ENCODE results near the gene MYH11. TPM values are rescaled to one million over a fixed set of nuclear protein-coding genes. Genes with fewer than 3 reads are reported as not detected.
A peak's percentile ranks its signal among the peaks of the same experiment; 100 is the strongest.

The MYH11 gene
- total RNA-seq, 2 experiments from 2014 or later = 0.07 TPM; not detected in 1

GRCh38 chr16:15888072-15888976, 31.5 kb upstream of the MYH11 start, which contains the start of gene CEP20:
Gene CEP20 (minus strand): TSS chr16:15888603. CDS start chr16:15888585, 18 bp downstream.
- H3K27ac Mint-ChIP-seq = peak within 1 kb of the TSS; percentile 94
- ChIA-PET CTCF (interaction anchor here (0.5 to 3.0 kb wide), 9 partner anchors 10 to 239 kb away, joined by 3 to 19 read pairs (median 3); no protein-coding TSS in a partner anchor), POLR2A (interaction anchor here (0.9 to 2.0 kb wide), 9 partner anchors 9 to 245 kb away, joined by 3 to 16 read pairs (median 5); partner anchors contain the start of gene MARF1)
- no peaks in the 10 kb centered on the region for H3K27me3 Mint-ChIP-seq
- peaks cover 27% of the 10 kb centered on the region for H3K4me1 Mint-ChIP-seq (ENCODE audit: low read depth)
- no peaks in the 10 kb centered on the region for H3K9me3 Mint-ChIP-seq
- H3K36me3 Mint-ChIP-seq = peaks cover 6% of the 10 kb centered on the region
- H3K4me3 Mint-ChIP-seq = peak within 1 kb of the TSS; percentile 99
- peak; percentile 100 for DNase-seq
- intact Hi-C loops (cut with micrococcal nuclease) = loop anchor here (1.0 to 5.0 kb wide), 4 partner anchors 9 to 239 kb away; no protein-coding TSS in a partner anchor

GRCh38 chr16:15887283-15887682, 30.5 kb upstream of the MYH11 start:
- ChIA-PET CTCF (interaction anchor here (2.1 to 3.0 kb wide), 3 partner anchors 11 to 240 kb away, joined by 8 to 19 read pairs (median 15); no protein-coding TSS in a partner anchor), POLR2A (interaction anchor here (1.8 kb wide), 1 partner anchor 10 kb away, joined by 10 read pairs; no protein-coding TSS in a partner anchor)
- Mint-ChIP-seq H3K27me3 (no peaks in the 10 kb centered on the region), H3K4me1 (ENCODE audit: low read depth) (peaks cover 27% of the 10 kb centered on the region), H3K4me3 (peak overlapping the region; percentile 99), H3K36me3 (peaks cover 8% of the 10 kb centered on the region), H3K27ac (peak overlapping the region; percentile 33), H3K9me3 (no peaks in the 10 kb centered on the region)
- DNase-seq = no peak
- intact Hi-C loops (cut with micrococcal nuclease) = loop anchor here (5.0 kb wide), 1 partner anchor 240 kb away; no protein-coding TSS in a partner anchor

- H3K27ac Mint-ChIP-seq = no peak overlapping the region
- H3K4me3 Mint-ChIP-seq = no peak overlapping the region
- no peaks in the 10 kb centered on the region for H3K9me3 Mint-ChIP-seq
- ChIA-PET CTCF (no interaction called here), POLR2A (no interaction called here)
- no peaks in the 10 kb centered on the region for H3K27me3 Mint-ChIP-seq
- H3K36me3 Mint-ChIP-seq = peaks cover 14% of the 10 kb centered on the region
- H3K4me1 Mint-ChIP-seq (ENCODE audit: low read depth) = peaks cover 27% of the 10 kb centered on the region
- intact Hi-C loops (cut with micrococcal nuclease) = loop anchor here (5.0 kb wide), 1 partner anchor 241 kb away; no protein-coding TSS in a partner anchor
- no peak for DNase-seq
Measured at GRCh38 chr16:15886078-15886477, 29.2 kb upstream of the MYH11 start.

GRCh38 chr16:15885560-15886001, 28.8 kb upstream of the MYH11 start:
- intact Hi-C loops (cut with micrococcal nuclease) = loop anchor here (5.0 kb wide), 1 partner anchor 242 kb away; no protein-coding TSS in a partner anchor
- peaks cover 14% of the 10 kb centered on the region for H3K36me3 Mint-ChIP-seq
- no peak overlapping the region for H3K4me3 Mint-ChIP-seq
- DNase-seq = no peak
- H3K27me3 Mint-ChIP-seq = no peaks in the 10 kb centered on the region
- peaks cover 27% of the 10 kb centered on the region for H3K4me1 Mint-ChIP-seq (ENCODE audit: low read depth)
- H3K27ac Mint-ChIP-seq = no peak overlapping the region
- H3K9me3 Mint-ChIP-seq = no peaks in the 10 kb centered on the region
- CTCF ChIA-PET = no interaction called here
- POLR2A ChIA-PET = no interaction called here

DNA sequence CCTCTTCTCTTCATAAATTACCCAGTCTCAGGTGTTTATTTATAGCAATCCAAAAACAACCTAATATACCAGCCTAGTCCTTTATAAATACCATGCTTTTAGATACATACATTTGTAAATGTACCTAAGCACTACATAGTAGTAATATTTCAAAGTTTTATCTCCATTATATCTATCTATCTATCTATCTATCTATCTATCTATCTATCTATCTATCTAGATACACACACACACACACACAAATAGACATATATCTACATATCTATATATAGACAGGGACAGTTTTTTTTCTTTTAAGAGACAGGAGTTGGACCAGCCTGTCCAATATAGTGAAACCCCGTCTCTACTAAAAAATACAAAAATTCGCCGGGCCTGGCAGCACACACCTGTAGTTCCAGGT, 25.7 kb upstream of the MYH11 start:
- Mint-ChIP-seq H3K27me3 (no peaks in the 10 kb centered on the region), H3K36me3 (peaks cover 23% of the 10 kb centered on the region), H3K4me1 (ENCODE audit: low read depth) (peaks cover 32% of the 10 kb centered on the region), H3K27ac (no peak overlapping the region), H3K9me3 (no peaks in the 10 kb centered on the region), H3K4me3 (no peak overlapping the region)
- ChIA-PET CTCF (interaction anchor here (0.7 kb wide), 1 partner anchor 261 kb away, joined by 3 read pairs; no protein-coding TSS in a partner anchor), POLR2A (no interaction called here)
- DNase-seq = no peak
- intact Hi-C loops (cut with micrococcal nuclease) = no loop called here

- no peaks in the 10 kb centered on the region for H3K9me3 Mint-ChIP-seq
- no peak overlapping the region for H3K4me3 Mint-ChIP-seq
- ChIA-PET CTCF (no interaction called here), POLR2A (no interaction called here)
- no peaks in the 10 kb centered on the region for H3K27me3 Mint-ChIP-seq
- H3K4me1 Mint-ChIP-seq (ENCODE audit: low read depth) = peaks cover 26% of the 10 kb centered on the region
- no peak for DNase-seq
- intact Hi-C loops (cut with micrococcal nuclease) = no loop called here
- H3K27ac Mint-ChIP-seq = no peak overlapping the region
- H3K36me3 Mint-ChIP-seq = peaks cover 26% of the 10 kb centered on the region
Measured at GRCh38 chr16:15881794-15882379, 25.1 kb upstream of the MYH11 start.

- Mint-ChIP-seq H3K9me3 (no peaks in the 10 kb centered on the region), H3K27me3 (no peaks in the 10 kb centered on the region), H3K36me3 (peaks cover 29% of the 10 kb centered on the region), H3K4me3 (no peak overlapping the region), H3K27ac (peak overlapping the region; percentile 54), H3K4me1 (ENCODE audit: low read depth) (peaks cover 17% of the 10 kb centered on the region)
- no peak for DNase-seq
- ChIA-PET CTCF (no interaction called here), POLR2A (no interaction called here)
- intact Hi-C loops (cut with micrococcal nuclease) = no loop called here
Measured at GRCh38 chr16:15880434-15881308, 23.8 kb upstream of the MYH11 start.

GRCh38 chr16:15879255-15879811, 22.5 kb upstream of the MYH11 start:
- peaks cover 13% of the 10 kb centered on the region for H3K4me1 Mint-ChIP-seq (ENCODE audit: low read depth)
- H3K9me3 Mint-ChIP-seq = no peaks in the 10 kb centered on the region
- no peak overlapping the region for H3K4me3 Mint-ChIP-seq
- peak overlapping the region; percentile 60 for H3K27ac Mint-ChIP-seq
- no peak for DNase-seq
- peaks cover 32% of the 10 kb centered on the region for H3K36me3 Mint-ChIP-seq
- intact Hi-C loops (cut with micrococcal nuclease) = no loop called here
- no peaks in the 10 kb centered on the region for H3K27me3 Mint-ChIP-seq
- ChIA-PET POLR2A (no interaction called here), CTCF (no interaction called here)

DNA sequence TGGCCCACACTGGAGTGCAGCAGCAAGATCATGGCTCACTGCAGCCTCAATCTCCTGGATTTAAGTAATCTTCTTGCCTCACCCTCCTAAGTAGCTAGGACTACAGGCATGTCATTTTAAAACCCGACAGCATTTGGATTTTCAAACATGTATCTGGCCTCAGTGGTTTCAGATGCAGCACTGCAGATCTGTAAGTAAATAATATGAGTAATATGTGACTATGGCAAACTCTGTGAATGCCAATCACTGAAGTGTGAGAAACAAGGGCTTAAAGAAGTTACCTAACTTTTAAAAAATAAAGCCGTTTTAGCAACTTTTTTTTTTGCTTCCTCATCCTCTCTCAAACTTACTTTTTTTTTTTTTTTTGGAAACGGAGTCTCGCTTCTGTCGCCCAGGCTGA, 19.7 kb upstream of the MYH11 start:
- peaks cover 26% of the 10 kb centered on the region for H3K36me3 Mint-ChIP-seq

GRCh38 chr16:15874745-15875314, 18.0 kb upstream of the MYH11 start:
- ChIA-PET CTCF (interaction anchor here (0.8 to 2.7 kb wide), 7 partner anchors 13 to 253 kb away, joined by 3 to 19 read pairs (median 3); partner anchors contain the start of gene CEP20), POLR2A (interaction anchor here (0.6 to 0.7 kb wide), 2 partner anchors 29 to 1432 kb away, joined by 3 to 4 read pairs; no protein-coding TSS in a partner anchor)
- Mint-ChIP-seq H3K36me3 (peaks cover 23% of the 10 kb centered on the region), H3K4me1 (ENCODE audit: low read depth) (peaks cover 8% of the 10 kb centered on the region), H3K4me3 (no peak overlapping the region), H3K27ac (no peak overlapping the region), H3K27me3 (no peaks in the 10 kb centered on the region), H3K9me3 (no peaks in the 10 kb centered on the region)
- intact Hi-C loops (cut with micrococcal nuclease) = no loop called here
- DNase-seq = no peak

More for the DNA sequence above, 19.7 kb upstream of the MYH11 start:
- Mint-ChIP-seq H3K9me3 (no peaks in the 10 kb centered on the region), H3K27me3 (no peaks in the 10 kb centered on the region), H3K27ac (no peak overlapping the region), H3K4me1 (ENCODE audit: low read depth) (peaks cover 13% of the 10 kb centered on the region), H3K4me3 (no peak overlapping the region)
- ChIA-PET POLR2A (no interaction called here), CTCF (interaction anchor here (0.7 to 1.9 kb wide), 2 partner anchors 12 to 251 kb away, joined by 3 to 6 read pairs; partner anchors contain the start of gene CEP20)
- DNase-seq = no peak
- intact Hi-C loops (cut with micrococcal nuclease) = no loop called here

- Mint-ChIP-seq H3K4me1 (ENCODE audit: low read depth) (no peaks in the 10 kb centered on the region), H3K27me3 (no peaks in the 10 kb centered on the region), H3K27ac (no peak overlapping the region), H3K4me3 (no peak overlapping the region), H3K9me3 (no peaks in the 10 kb centered on the region), H3K36me3 (peaks cover 21% of the 10 kb centered on the region)
- intact Hi-C loops (cut with micrococcal nuclease) = no loop called here
- DNase-seq = no peak
- CTCF ChIA-PET = interaction anchor here (1.8 to 2.7 kb wide), 4 partner anchors 14 to 254 kb away, joined by 3 to 19 read pairs (median 12); partner anchors contain the start of gene CEP20
- POLR2A ChIA-PET = no interaction called here
Measured at GRCh38 chr16:15873737-15874136, 16.9 kb upstream of the MYH11 start.
